Measurements from ENCODE around the gene SLC23A3.
"Not testable (repeated sequence)": the region's sequence is repeated elsewhere in the genome, so short reads cannot be mapped to it uniquely, and the experiment has no call there.

The SLC23A3 gene

DNA sequence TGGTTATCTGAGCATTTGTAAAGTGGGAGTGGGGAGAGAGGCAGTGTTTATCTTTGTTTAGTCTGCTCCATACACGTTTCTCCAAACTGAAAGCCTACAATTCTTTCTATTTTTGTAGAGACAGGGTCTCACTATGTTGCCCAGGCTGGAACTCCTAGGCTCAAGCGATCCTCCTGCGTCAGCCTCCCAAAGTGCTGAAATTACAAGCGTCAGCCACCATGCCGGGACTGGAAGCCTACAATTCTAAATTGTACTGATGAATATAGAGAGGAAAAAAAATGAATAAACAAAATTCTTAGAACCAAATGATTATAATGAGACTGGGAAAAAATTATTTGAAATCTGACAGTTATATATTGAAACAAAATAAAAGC is 35.3 kb upstream of the SLC23A3 start:
- no peak for DNase-seq (ENCODE audit: low read depth)

DNA sequence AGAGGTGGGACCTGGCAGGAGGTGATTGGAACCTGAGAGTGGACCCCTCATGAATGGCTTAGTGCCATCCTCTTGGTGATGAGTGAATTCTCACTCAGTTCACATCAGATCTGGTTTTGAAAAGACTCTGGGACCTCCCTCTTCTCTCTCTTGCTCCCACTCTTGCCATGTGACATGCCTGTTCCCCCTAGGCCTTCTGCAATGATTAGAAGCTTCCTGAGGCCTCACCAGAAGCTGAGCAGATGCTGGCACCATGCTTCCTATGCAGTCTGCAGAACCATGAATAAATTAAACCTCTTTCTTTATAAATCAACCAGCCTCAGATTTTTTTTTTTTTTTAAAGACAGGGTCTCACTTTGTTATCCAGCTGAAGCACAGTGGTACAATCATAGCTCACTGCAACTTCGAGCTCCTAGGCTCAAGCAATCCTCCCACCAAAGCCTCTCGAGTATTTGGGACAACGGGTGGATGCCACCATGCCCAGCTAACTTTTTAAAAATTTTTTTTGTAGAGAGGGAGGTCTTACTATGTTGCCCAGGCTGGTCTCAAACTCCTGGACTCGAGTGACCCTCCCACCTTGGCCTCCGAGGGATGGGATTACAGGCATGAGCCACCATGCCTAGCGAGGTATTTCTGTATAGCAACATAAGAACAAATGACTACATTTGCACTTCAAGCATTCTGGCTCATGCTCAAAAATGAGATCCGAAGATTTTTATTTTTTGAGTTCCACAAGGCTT is 34.8 kb upstream of the SLC23A3 start:
- no peak for DNase-seq (ENCODE audit: low read depth)

DNA sequence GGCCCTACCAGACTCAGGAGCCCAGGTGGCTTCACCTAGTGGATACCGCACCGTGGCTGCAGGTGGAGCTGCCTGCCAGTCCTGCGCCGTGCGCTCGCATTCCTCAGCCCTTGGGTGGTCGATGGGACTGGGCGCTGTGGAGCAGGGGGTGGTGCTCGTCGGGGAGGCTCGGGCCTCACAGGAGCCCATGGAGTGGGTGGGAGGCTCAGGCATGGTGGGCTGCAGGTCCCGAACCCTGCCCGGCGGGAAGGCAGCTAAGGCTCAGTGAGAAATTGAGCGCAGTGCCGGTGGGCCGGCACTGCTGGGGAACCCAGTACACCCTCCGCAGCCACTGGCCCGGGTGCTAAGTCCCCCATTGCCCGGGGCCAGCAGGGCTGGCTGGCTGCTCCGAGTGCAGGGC is 31.5 kb upstream of the SLC23A3 start:
- DNase-seq (ENCODE audit: low read depth) = not testable (repeated sequence)

DNA sequence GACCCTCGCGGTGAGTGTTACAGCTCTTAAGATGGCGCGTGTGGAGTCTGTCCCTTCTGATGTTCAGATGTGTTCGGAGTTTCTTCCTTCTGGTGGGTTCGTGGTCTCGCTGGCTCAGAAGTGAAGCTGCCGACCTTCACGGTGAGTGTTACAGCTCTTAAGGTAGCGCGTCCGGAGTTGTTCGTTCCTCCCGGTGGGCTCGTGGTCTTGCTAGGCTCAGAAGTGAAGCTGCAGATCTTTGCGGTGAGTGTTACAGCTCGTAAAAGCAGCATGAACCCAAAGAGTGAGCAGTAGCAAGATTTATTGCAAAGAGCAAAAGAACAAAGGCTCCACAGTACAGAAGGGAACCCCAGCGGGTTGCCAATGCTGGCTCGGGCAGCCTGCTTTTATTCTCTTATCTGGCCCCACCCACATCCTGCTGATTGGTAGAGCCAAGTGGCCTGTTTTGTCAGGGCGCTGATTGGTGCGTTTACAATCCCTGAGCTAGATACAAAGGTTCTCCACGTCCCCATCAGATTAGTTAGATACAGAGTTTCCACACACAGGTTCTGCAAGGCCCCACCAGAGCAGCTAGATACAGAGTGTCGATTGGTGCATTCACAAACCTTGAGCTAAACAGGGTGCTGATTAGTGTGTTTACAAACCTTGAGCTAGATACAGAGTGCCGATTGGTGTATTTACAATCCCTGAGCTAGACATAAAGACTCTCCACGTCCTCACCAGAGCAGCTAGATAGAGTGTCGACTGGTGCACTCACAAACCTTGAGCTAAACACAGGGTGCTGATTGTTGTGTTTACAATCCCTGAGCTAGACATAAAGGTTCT is 30.9 kb upstream of the SLC23A3 start:
- DNase-seq (ENCODE audit: low read depth) = not testable (repeated sequence)

DNA sequence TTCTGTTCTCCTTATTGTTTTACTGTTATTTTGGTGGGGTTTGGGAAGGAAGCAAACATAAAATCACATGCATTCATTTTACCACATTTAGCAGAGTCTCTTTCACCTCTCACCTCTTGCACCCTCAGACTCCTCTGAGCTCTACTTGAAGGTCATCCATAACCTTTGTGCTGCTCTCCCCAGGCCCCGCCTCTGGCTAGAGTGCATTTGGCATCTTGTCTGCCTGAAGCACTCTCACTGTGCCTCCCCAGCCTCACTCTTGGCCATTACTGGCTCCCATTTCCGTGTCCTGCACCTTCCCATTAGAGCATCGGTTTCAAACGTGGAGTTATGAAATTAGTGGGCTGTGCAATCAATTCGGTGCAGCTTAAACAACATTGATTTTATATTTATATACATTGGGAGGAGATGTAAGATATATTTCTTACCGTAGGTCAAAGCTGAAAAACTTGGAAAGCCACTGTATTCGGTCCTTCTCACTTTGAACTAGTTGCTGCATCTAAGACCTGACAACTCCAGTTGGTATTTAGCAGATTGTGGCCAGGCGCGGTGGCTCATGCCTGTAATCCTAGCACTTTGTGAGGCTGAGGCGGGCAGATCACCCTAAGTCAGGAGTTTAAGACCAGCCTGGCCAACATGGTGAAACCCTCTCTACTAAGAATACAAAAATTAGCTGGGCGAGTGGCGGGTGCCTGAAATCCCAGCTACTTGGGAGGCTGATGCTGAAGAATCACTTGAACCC is 29.8 kb upstream of the SLC23A3 start:
- no peak for DNase-seq (ENCODE audit: low read depth)

DNA sequence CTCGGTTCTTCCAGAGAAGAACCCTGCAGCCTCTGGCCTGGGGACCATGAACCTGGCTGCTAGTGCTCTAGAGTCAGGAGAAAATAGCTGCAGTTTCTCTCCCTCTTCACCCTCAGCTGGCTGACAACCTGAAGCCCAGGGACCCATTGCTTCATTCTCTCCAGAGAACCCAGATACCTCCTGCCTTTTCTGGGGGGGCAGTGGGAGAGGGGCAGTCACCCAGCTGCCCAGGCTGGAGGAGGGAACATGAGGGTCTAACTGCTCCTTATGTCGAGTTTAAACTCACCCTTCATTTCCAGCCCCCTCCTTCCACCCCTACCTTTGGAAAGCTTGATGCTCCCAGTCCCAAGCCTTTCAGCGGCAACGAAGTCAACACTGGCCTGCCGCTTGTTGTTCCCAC is 29.1 kb upstream of the SLC23A3 start:
- no peak for DNase-seq (ENCODE audit: low read depth)

DNA sequence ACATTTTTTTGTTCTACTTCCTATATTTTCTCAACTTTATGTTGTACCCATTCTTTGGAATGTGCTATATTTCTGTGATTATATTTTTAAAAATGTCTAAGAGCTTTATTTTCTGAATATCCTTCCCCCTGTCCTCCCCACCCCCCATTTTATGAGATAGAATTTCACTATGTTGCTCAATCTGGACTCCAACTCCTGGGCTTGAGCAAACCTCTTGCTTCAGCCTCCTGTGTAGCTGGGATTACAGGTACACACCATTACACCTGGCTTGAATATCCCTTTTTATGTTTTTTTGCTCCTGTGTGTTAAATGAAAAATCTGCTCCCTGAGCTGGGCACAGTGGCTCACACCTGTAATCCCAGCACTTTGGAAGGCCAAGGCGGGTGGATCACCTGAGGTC is 27.6 kb upstream of the SLC23A3 start:
- DNase-seq (ENCODE audit: low read depth) = no peak

DNA sequence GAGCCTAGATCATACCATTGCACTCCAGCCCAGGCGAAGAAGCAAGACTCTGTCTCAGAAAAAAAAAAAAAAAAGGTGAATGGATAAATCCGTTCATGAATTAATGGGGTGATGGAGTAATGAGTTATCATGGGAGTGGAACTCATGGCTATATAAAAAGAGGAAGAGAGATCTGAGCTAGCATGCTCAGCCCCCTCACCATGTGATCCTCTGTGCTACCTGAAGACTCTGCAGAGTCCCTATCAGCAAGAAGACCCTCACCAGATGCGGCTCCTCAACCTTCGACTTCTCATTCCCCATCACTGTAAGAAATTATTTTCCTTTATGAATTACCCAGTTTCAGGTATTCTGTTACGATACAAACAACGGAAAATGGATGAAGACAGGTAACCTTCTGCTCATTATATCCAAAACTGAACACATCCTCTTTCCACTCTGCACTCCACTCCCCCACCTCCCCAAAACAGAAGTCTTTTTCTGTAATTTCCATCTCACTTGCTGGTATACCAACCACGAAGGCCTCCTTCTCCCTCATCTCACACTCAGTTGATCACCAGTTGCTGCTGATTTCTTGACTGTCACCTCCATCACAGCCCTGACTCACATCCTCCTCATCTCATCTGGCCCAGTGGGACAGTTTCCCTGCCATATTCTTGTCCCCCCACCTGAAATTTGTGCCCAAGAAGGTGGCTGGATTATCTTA is 17.1 kb upstream of the SLC23A3 start:
- DNase-seq (ENCODE audit: low read depth) = no peak

DNA sequence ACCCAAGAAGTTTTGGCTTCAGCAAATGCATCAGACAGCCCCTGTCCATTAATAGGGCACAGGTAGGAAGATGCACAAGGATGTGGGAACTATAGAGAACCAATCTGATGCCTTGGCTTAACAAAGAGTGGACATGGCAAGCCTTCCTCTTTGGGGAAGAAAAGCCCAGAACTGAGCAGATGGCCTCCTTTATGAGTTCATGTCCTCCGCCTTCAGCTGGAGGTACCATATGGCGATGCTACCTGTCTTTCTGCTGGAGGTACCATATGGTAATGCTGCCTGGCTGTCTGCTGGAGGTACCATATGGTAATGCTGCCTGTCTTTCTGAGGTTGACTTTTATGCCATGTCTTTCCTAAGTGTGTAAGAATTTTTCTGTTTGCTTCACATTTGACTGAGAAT is 14.3 kb upstream of the SLC23A3 start:
- DNase-seq (ENCODE audit: low read depth) = no peak

DNA sequence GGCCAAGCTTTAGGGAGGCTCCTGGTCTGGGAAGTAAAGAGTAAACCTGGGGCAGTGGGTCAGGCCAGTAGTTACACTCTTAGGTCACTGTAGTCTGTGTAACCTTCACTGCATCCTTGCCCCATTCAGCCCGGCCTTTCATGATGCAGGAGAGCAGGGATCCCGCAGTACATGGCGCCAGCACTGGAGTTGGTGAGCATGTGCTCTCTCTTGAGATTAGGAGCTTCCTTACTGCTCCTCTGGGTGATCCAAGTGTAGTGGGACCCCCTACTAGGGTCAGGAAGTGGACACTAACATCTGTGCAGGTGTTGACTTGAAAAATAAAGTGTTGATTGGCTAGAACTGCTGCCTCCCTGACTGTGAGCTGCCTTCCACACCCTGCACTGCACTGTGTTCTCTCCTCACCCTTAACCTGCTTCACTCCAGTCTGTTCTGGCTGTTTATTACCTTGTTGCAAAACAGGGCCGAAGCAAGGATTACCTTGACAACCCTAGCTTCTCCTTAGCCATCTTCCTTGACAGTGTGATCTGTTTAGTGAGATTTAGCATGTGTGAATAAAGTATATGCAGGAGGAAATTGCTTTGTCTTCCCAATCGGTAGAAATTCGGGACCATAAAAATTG is 13.4 kb upstream of the SLC23A3 start:
- no peak for DNase-seq (ENCODE audit: low read depth)

DNA sequence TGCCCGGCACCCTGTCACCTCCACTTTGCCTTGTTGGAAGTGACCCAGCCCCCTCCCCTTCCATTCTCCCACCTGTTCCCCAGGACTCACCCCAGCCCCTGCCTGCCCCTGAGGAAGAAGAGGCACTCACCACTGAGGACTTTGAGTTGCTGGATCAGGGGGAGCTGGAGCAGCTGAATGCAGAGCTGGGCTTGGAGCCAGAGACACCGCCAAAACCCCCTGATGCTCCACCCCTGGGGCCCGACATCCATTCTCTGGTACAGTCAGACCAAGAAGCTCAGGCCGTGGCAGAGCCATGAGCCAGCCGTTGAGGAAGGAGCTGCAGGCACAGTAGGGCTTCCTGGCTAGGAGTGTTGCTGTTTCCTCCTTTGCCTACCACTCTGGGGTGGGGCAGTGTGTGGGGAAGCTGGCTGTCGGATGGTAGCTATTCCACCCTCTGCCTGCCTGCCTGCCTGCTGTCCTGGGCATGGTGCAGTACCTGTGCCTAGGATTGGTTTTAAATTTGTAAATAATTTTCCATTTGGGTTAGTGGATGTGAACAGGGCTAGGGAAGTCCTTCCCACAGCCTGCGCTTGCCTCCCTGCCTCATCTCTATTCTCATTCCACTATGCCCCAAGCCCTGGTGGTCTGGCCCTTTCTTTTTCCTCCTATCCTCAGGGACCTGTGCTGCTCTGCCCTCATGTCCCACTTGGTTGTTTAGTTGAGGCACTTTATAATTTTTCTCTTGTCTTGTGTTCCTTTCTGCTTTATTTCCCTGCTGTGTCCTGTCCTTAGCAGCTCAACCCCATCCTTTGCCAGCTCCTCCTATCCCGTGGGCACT is 12.7 kb upstream of the SLC23A3 start:
- no peak for DNase-seq (ENCODE audit: low read depth)

DNA sequence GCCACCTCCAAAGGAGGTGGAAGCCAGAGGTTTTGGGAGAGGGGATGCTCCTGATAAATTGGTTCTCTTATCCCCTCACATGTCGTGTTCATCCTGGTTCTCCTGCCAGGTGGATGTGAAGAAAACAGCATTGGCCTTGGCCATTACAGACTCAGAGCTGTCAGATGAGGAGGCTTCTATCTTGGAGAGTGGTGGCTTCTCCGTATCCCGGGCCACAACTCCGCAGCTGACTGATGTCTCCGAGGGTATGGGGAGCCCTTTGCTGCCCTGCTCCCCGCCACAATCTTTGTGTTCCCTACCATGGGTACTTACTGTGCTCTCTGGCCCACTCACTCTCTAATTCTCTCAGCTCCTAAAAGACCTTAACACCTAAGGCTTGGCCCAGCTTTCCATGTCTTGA is 11.7 kb upstream of the SLC23A3 start:
- DNase-seq (ENCODE audit: low read depth) = no peak

DNA sequence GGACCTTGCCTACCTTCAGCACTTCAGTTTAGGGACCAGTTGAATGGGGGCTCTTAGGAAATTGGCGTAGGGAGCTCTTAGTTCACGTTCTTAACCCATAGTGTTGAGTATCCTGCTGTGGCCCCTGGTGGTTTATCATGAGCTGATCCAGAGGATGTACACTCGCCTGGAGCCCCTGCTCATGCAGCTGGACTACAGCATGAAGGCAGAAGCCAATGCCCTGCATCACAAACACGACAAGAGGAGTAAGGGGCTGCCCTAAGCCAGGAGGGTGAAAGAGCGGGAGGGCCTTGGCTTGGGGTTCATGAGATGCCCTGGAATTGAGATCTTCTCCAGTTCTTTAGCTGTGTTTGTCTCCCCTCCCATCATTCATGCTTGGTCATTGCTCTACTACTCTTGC is 11.1 kb upstream of the SLC23A3 start:
- DNase-seq (ENCODE audit: low read depth) = no peak

DNA sequence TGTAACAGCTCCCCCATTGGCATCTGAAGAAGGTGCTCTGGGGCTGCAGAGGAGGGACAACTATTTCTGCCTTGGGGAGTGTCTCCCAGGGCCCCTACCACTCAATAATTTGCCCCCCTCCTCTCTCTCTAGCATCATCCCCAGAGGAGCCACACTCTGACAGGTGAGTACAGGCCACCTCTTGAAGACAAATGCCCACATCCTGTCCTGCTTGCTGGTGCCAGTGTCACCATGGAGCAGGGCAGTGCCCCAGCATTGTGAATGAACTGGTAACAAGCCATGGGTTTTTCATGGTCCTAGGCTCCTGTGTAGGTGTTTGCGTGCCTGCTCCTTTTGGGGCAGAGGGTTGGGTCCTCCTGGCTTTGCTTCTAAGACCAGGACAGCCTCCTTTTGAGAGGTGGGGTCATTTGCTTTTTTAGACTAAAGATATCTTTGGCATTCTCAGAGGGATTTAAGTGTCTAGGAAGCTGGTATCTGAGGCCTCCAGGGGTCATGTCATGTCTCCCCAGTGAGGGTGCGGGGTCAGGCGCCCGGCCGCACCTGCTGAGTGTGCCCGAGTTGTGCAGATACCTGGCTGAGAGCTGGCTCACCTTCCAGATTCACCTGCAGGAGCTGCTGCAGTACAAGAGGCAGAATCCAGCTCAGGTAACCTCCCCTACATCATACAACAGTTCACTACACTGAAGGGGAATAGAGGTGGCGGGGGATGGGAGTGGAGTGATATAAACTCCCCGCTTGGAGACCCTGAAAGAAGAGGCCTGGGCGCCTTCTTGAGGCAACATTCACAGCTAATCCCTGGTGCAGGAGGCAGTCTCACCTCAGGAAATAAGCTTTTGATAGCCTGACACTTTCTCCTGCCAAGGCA is 10.0 kb upstream of the SLC23A3 start:
- DNase-seq (ENCODE audit: low read depth) = no peak

DNA sequence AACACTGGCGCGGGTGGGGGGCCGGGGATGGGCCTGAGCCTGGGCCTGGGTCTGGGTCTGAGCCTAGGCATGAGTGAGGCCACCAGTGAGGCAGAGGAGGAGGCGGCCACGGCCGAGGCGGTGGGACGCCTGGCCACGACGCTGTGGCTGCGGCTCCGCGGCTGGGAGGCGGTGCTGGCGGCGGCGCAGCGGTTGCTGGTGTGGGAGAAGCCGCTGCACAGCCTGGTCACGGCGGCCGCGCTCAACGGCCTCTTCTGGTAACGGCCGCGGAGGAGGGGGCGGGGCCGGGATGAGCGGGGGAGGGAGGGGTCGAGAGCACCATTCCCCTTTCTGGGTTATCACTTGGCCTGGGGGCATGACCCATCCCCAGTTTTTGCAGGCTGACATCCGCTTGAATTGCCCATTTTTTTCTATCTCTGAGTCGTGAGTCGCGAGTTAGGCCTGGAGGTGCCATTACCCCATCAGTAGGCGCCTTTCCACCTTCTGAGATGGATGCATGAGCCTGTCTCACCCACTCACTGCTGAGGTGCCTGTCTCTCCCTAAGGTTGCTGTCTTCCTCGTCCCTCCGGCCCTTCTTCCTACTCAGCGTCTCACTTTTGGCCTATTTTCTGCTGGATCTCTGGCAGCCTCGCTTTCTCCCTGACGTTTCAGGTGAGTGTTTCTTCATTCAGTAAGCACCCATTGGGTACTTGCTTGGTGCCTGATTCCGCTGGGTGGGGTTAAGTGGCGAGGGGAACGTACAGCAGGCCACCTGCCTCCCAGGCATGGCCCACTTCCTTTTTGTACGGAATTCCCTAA is 8.7 kb upstream of the SLC23A3 start:
- DNase-seq (ENCODE audit: low read depth) = peak; percentile 11

DNA sequence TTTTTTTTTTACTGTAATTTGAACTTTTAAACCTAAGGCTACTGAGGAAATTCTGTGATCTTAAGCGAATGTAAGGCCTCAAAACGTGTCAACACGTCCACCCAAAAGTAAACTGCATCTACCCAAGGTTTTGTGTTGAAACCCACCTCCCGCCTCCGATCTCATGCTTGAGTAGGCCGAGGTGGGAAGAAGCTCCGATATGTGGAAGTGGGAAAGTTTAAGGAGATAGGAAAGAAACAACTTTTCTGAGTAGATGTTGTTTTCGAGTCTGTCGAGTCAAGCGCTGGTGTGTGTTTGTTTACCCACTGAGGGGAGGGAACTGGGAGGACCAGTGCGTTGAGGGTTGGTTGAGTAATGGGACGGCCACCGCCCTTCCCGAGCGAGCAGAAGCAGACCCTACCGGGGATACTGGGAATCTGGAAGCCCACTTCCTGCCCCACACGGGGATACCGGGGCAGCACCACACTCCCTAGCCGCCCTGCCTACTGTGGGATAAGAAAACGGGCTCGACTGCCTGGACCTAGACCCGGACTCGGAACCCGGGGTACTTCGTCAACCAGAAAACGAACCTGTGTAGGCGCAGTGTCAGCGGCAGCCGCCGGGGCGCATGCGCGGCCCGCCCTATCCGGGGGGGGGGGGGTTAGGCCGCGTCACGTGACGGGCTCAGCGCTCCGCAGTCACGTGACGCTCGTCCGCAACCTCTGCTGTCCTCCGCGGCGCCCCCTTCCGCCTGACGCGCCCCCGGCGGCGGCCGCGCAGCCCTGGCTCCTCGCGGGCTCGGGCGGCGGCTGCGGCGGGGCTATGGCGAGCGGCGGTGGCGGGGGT is 7.9 kb upstream of the SLC23A3 start, which contains the start of gene RETREG2:
TSS of gene RETREG2 (plus strand) at position 724 of the 825 bp plus-strand sequence. CDS start at position 802, 78 bp downstream.
- peak; percentile 64 for DNase-seq (ENCODE audit: low read depth)

DNA sequence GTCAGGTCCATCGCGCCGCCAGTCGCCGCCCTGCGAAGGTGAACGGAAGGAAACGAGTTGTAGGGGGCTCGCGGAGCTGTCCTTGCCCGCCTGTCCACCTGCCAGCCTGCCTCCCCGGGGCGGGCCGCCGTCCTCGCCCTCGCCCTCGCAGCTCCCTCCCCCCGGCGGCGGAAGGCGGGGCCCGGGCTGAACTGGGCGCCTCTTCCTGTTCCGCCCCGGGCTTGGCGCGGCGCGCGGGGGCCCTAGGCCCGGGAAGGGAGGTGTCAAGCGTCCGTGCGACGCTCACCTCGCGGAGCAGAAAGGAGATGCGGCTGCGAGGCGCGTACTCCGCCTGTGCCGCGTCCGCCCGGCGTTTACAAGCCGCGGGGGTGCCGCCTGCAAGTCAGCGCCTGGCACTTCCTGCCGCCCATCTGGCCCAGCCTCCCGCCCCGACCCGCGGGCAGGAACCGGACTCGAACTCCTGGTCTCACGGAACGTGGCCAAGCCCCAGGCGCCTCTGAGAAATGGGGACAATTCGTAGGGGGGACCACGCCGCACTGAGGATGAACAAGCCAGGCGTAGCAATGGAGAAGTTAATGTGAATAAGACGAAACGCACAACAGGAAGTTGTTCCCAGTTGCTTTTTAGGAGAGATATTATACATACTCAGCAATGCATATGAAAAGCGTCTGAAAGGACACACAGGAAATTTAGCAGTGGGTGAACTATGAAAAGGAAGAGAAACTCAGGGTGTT is 7.2 kb upstream of the SLC23A3 start, which contains the start of gene CNPPD1:
TSS of gene CNPPD1 (minus strand) at position 108 of the 734 bp plus-strand sequence. CDS start at position 11, 97 bp downstream.
- peak; percentile 80 for DNase-seq (ENCODE audit: low read depth)

Data from stimulated activated CD4-positive, alpha-beta T cell treated with anti-CD3 and anti-CD28 coated beads, Interleukin-2, amount 100 ng/mL, for 4 hours (primary cell).